HFFc6 (cell line): ENCODE data around the gene FGD1. TPM values are rescaled to one million over a fixed set of nuclear protein-coding genes. Genes with fewer than 3 reads are reported as not detected.
A peak's percentile ranks its signal among the peaks of the same experiment; 100 is the strongest.
"Not testable (repeated sequence)": the region's sequence is repeated elsewhere in the genome, so short reads cannot be mapped to it uniquely, and the experiment has no call there.

ENCODE experiments used
- DNase-seq: peaks from one replicate; pipeline ENCODE4 v3.0.0-alpha.2; 2018
- H3K27ac Mint-ChIP-seq: 2 replicates; pipeline ENCODE4 v1.8.0; 2020; ENCODE audit warnings: mild to moderate bottlenecking, mixed read lengths
- H3K27me3 Mint-ChIP-seq: 2 replicates; pipeline ENCODE4 v1.8.0; 2021; ENCODE audit warnings: mild to moderate bottlenecking, moderate library complexity, mixed read lengths; ENCODE audit not compliant: insufficient read depth
- H3K36me3 Mint-ChIP-seq: 2 replicates; pipeline ENCODE4 v1.8.0; 2021; ENCODE audit warnings: low read depth, mixed read lengths
- H3K4me1 Mint-ChIP-seq: 2 replicates; pipeline ENCODE4 v1.8.0; 2020; ENCODE audit warnings: low read depth, mixed read lengths
- H3K4me3 Mint-ChIP-seq: 2 replicates; pipeline ENCODE4 v1.8.0; 2020; ENCODE audit warnings: mild to moderate bottlenecking, moderate library complexity, mixed read lengths
- H3K9me3 Mint-ChIP-seq: 2 replicates; pipeline ENCODE4 v1.8.0; 2020; ENCODE audit warnings: mild to moderate bottlenecking, mixed read lengths
- CTCF ChIP-seq: fragments of 200-600 bp; sonication (generic); IDR thresholded peaks from 2 replicates; pipeline ENCODE4 v1.5.0; 2021; ENCODE audit warnings: antibody characterized with exemption, mild to moderate bottlenecking
- total RNA-seq, 6 experiments: library from RNA; stranded (reverse); fragmentation: NEBNext Ultra II Directional; extraction: Animal tissue kit (Norgen Biotek cat#: 25700); gene quantifications; 2 replicates in 1 of 6; 3 replicates in 5 of 6; pipeline ENCODE4 v1.2.3, GENCODE V29; 2021

FGD1 gene
- total RNA-seq, 6 experiments from 2014 or later, result 16.2 to 19.8 (median 17.9) TPM

DNA sequence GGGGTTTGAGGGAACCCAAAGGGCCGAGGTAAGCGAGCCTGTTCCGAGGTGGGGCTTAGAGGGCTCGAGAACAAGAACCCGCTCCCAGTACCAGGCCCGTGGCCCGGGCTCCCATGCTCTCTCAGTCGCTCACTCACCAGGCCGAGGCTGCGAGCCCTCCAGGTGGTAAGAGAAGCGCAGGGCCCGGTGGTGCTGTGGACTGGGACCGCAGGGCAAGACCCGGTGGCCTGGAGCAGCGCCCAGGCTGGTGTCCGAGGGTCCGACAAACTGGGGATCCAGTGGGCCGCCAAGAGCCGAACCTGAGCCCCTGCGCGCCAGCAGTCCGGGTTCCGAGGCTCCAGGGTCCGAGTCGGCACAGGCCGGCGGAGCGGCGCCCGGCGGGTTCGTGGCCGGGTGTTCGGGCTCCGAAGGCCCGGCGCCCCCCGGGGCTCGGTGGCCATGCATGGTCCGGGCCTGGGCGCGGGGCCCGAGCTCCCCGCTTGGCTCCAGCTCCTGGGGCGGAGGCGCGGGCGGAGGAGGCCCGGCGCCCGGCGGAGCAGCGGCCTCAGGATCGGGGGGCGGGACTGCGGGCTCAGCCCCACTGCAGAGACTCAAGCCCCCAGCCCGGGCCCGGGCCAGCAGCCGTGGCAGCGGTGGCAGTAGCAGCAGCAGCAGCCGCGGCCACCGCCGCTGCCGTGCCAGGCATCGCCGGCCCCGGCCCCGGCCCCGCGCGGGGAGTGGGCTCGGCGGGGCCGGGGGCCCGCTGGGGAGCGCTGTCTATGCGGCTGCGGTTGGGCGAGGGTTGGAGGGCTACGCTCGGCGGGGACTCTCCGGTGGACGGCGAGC is 833 bp downstream of the FGD1 start:
- Mint-ChIP-seq H3K27ac (peak overlapping the region; percentile 85), H3K4me1 (peaks cover 65% of the 10 kb centered on the region), H3K9me3 (no peaks in the 10 kb centered on the region), H3K4me3 (peak overlapping the region; percentile 92), H3K36me3 (peaks cover 7% of the 10 kb centered on the region), H3K27me3 (no peaks in the 10 kb centered on the region)
- no peak for TF ChIP-seq CTCF
- no peak for DNase-seq

DNA sequence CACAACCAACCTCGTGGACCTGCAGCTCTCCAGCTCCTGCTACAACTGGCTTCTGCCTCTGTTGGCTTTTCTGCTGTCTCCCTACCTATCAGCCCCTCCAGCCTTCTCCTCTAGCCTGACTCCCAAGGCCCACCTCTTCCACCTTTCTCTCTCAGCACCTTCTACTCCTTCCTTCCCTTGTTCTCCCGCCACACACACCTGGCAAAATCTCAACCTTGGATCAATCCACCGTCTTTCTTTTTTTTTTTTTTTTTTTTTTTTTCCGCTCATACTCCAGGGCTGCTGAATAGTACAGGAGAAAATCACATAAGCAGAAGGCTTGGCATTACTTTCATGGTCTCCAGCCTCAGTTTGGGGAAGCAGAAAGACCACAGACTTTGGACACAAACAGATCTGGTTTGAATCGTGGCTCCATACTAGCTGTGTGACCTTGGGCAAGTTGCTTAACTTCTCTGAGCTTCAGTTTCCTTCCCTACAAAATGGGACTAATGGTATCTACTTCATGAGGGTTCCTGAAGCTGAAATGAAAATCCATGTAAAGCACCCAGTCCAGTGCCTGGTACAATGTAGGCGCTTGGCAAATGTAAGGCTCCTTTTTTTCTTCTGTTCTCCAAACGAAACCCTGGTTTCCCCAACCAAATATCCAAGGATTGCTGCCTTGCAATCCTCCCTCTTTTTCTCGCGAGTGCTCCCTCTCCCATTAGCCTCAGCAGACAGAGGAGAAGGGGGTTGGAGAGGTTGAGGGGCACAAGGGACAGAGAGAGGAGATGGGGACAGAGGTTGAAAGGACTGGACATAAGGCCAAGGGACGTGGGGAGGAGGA is 1.7 kb downstream of the FGD1 start:
- Mint-ChIP-seq H3K4me1 (peaks cover 65% of the 10 kb centered on the region), H3K36me3 (peaks cover 7% of the 10 kb centered on the region), H3K27ac (peak overlapping the region; percentile 85), H3K9me3 (no peaks in the 10 kb centered on the region), H3K4me3 (peak overlapping the region; percentile 92), H3K27me3 (no peaks in the 10 kb centered on the region)
- no peak for DNase-seq
- no peak for TF ChIP-seq CTCF

GRCh38 chrX:54492340-54492739 is 3.7 kb downstream of the FGD1 start:
- H3K4me1 Mint-ChIP-seq, result peaks cover 54% of the 10 kb centered on the region
- H3K27me3 Mint-ChIP-seq, result no peaks in the 10 kb centered on the region
- peak; percentile 58 for DNase-seq
- H3K9me3 Mint-ChIP-seq, result no peaks in the 10 kb centered on the region
- H3K36me3 Mint-ChIP-seq, result peaks cover 7% of the 10 kb centered on the region
- no peak for TF ChIP-seq CTCF
- H3K4me3 Mint-ChIP-seq, result peak overlapping the region; percentile 92
- H3K27ac Mint-ChIP-seq, result peak overlapping the region; percentile 94

DNA sequence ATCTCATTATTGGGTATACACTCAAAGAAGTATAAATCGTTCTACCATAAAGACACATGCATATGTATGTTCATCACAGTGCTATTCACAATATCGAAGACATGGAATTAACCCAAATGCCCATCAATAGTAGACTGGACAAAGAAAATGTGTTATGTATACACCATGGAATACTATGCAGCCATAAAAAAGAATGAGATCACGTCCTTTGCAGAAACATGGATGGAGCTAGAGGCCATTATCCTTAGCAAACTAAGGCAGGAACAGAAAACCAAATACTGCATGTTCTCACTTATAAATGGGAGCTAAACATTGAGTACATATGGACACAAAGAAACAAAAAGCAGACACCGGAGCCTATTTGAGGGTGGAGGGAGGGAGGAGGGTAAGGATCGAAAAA is 6.2 kb downstream of the FGD1 start:
- H3K27me3 Mint-ChIP-seq, H3K4me3 Mint-ChIP-seq, H3K36me3 Mint-ChIP-seq, H3K9me3 Mint-ChIP-seq, H3K27ac Mint-ChIP-seq, DNase-seq: not testable (repeated sequence)
- H3K4me1 Mint-ChIP-seq, result peaks cover 48% of the 10 kb centered on the region

- Mint-ChIP-seq H3K27ac (peak overlapping the region; percentile 50; the same call in 1 of the 2 replicates), H3K4me3 (no peak overlapping the region), H3K4me1 (peaks cover 44% of the 10 kb centered on the region), H3K27me3 (no peaks in the 10 kb centered on the region), H3K9me3 (no peaks in the 10 kb centered on the region), H3K36me3 (no peaks in the 10 kb centered on the region)
- no peak for TF ChIP-seq CTCF
- DNase-seq, result peak; percentile 1
These were observed 11.4 kb downstream of the FGD1 start for GRCh38 chrX:54484666-54485065.

DNA sequence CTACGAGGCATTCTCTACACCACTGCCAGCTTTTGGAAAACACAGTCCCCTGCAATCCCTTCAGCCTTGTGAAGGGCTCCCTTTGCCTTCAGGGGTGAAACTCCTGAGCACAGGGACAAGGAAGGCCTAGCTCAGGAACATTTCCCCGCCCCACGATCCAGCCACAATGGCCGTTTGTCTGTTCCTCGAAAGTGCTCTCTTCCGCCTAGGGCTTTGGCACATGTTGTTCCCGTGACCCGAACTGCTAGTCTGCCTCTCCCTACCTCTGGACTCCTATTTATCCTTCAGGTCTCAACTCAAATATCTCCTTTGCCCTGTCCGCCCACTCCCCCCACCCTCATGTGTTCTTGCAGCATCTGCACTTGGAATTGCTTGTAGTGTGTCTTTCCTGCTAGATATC is 12.1 kb downstream of the FGD1 start:
- no peak overlapping the region; the same call in 1 of the 2 replicates for H3K4me3 Mint-ChIP-seq

More for the DNA sequence above, 12.1 kb downstream of the FGD1 start:
- TF ChIP-seq CTCF, result no peak
- Mint-ChIP-seq H3K36me3 (no peaks in the 10 kb centered on the region), H3K4me1 (peaks cover 48% of the 10 kb centered on the region), H3K27ac (peak overlapping the region; percentile 64; the same call in 1 of the 2 replicates), H3K27me3 (no peaks in the 10 kb centered on the region), H3K9me3 (no peaks in the 10 kb centered on the region)
- no peak for DNase-seq
